Mesendoderm (in vitro differentiated cells): Measurements from ENCODE around the gene FOXC2.

Source experiments
- DNase-seq: peaks from one replicate; pipeline ENCODE4 v3.0.0; 2013
- H2AK5ac ChIP-seq: 2 replicates; pipeline ENCODE4 v1.6.1; 2013; ENCODE audit warnings: low read length, inconsistent platforms
- H2BK120ac ChIP-seq: 2 replicates; pipeline ENCODE4 v1.6.1; 2013; ENCODE audit warnings: low read depth, mild to moderate bottlenecking, low read length, moderate library complexity, mixed read lengths
- H2BK15ac ChIP-seq: replicated peaks from 2 replicates; pipeline ENCODE4 v1.6.1; 2013; ENCODE audit warnings: low read depth, mild to moderate bottlenecking, moderate library complexity
- H2BK5ac ChIP-seq: 2 replicates; pipeline ENCODE4 v1.6.1; 2013; ENCODE audit warnings: low read length, inconsistent platforms
- H3K18ac ChIP-seq: 2 replicates; pipeline ENCODE4 v1.6.1; 2013; ENCODE audit warnings: mild to moderate bottlenecking, low read length, mixed read lengths
- H3K23ac ChIP-seq: one replicate; pipeline ENCODE4 v1.6.1; 2013; ENCODE audit warnings: low read length
- H3K27ac ChIP-seq: 2 replicates; pipeline ENCODE4 v1.5.1; 2013; ENCODE audit warnings: low read depth, mild to moderate bottlenecking, inconsistent platforms, low read length, moderate library complexity
- H3K27me3 ChIP-seq: 2 replicates; pipeline ENCODE4 v1.6.1; 2013; ENCODE audit warnings: low read length, control low read depth, mild to moderate bottlenecking, inconsistent platforms; ENCODE audit not compliant: insufficient read depth, poor library complexity
- H3K36me3 ChIP-seq: 2 replicates; pipeline ENCODE4 v1.6.1; 2013; ENCODE audit warnings: low read length, inconsistent platforms; ENCODE audit not compliant: control insufficient read depth, insufficient read depth
- H3K4ac ChIP-seq: one replicate; pipeline ENCODE4 v1.6.1; 2013; ENCODE audit warnings: low read depth, mild to moderate bottlenecking, low read length, moderate library complexity
- H3K4me1 ChIP-seq: 2 replicates; pipeline ENCODE4 v1.6.1; 2013; ENCODE audit warnings: low read depth, low read length, inconsistent platforms; ENCODE audit not compliant: control insufficient read depth
- H3K4me2 ChIP-seq: 2 replicates; pipeline ENCODE4 v1.6.1; 2013; ENCODE audit warnings: low read length
- H3K4me3 ChIP-seq: 2 replicates; pipeline ENCODE4 v1.5.1; 2013; ENCODE audit warnings: mild to moderate bottlenecking, low read length
- H3K56ac ChIP-seq: one replicate; pipeline ENCODE4 v1.6.1; 2013; ENCODE audit warnings: low read length
- H3K79me1 ChIP-seq: 2 replicates; pipeline ENCODE4 v1.6.1; 2013; ENCODE audit warnings: low read length, inconsistent platforms
- H3K79me2 ChIP-seq: 2 replicates; pipeline ENCODE4 v1.6.1; 2013; ENCODE audit warnings: mild to moderate bottlenecking, low read length; ENCODE audit not compliant: control insufficient read depth, insufficient read depth
- H3K9ac ChIP-seq: 2 replicates; pipeline ENCODE4 v1.6.1; 2013; ENCODE audit warnings: low read length, inconsistent platforms
- H4K5ac ChIP-seq: one replicate; pipeline ENCODE4 v1.6.1; 2013; ENCODE audit warnings: low read length
- H4K8ac ChIP-seq: one replicate; pipeline ENCODE4 v1.6.1; 2013; ENCODE audit warnings: low read depth, mild to moderate bottlenecking, control low read depth, low read length, moderate library complexity
- WGBS: extraction: QIAGEN DNeasy Blood & Tissue Kit; methylation state at CpG from one replicate; pipeline ENCODE4 v1.1.7; 2013; ENCODE audit warnings: low lambda C conversion rate, missing lambda C conversion rate; ENCODE audit not compliant: insufficient coverage; ENCODE audit errors: extremely low coverage; 5-methylcytosine and 5-hydroxymethylcytosine counted together

FOXC2 gene

DNA sequence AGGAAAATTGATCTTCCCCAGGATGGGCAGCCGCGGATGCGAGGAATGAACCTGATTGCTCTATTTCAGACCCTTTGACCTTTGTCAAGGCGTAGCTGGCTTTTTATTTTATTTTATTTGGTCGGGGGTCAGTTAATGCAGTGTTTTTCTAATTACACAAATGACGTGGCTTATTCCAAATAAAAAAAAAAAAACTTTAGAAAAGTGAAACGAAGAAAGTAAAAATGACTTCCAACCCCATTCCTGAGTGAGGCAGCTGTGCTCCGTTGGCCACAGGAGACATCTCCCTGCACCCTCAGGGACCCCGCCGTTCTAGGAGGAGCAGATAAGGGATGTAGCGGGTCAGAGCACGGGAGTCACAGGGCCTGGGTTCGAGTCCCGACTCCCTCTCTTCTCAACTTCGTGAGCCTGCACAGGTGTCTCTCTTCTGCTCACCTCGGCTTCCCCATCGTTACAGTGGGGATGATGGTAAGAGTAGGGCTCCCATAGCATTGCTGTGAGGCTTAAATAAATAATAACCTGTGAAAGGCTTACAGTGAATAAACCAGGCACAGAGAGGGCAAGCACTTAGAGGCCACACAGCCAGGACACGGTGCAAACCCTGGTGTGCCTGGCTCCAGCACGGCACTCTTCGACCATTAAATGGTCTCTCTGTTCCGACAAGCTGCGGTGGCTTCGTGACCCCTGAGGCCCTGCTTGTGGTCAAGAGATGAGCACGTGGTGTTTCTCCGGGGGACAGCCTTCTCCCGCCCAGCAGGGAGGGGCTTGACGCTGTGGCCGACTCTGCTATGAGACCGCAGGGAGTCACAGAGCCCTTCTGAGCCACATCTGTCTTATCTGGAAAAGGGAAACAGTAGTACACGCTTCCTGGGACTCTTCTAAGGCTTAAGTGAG lies 46.1 kb upstream of the FOXC2 start:
- no peak overlapping the region for H4K5ac ChIP-seq
- no CpG with 5 or more reads among the region's 30 CpGs for WGBS
- no peak overlapping the region for H3K4me3 ChIP-seq
- H3K18ac ChIP-seq, result no peak overlapping the region
- H3K79me1 ChIP-seq, result no peaks in the 10 kb centered on the region
- no peaks in the 10 kb centered on the region for H3K36me3 ChIP-seq
- no peak overlapping the region for H3K56ac ChIP-seq
- H3K4me1 ChIP-seq, result no peaks in the 10 kb centered on the region
- H3K27ac ChIP-seq, result no peak overlapping the region
- H2BK5ac ChIP-seq, result no peak overlapping the region
- H3K79me2 ChIP-seq, result no peaks in the 10 kb centered on the region
- H2AK5ac ChIP-seq, result no peak overlapping the region
- H3K4ac ChIP-seq, result no peak overlapping the region
- H3K23ac ChIP-seq, result no peak overlapping the region
- H4K8ac ChIP-seq, result no peak overlapping the region
- no peak for DNase-seq
- H3K9ac ChIP-seq, result no peak overlapping the region
- no peak overlapping the region for H3K4me2 ChIP-seq
- no peak overlapping the region for H2BK15ac ChIP-seq
- H3K27me3 ChIP-seq, result peaks cover 12% of the 10 kb centered on the region
- H2BK120ac ChIP-seq, result no peak overlapping the region

DNA sequence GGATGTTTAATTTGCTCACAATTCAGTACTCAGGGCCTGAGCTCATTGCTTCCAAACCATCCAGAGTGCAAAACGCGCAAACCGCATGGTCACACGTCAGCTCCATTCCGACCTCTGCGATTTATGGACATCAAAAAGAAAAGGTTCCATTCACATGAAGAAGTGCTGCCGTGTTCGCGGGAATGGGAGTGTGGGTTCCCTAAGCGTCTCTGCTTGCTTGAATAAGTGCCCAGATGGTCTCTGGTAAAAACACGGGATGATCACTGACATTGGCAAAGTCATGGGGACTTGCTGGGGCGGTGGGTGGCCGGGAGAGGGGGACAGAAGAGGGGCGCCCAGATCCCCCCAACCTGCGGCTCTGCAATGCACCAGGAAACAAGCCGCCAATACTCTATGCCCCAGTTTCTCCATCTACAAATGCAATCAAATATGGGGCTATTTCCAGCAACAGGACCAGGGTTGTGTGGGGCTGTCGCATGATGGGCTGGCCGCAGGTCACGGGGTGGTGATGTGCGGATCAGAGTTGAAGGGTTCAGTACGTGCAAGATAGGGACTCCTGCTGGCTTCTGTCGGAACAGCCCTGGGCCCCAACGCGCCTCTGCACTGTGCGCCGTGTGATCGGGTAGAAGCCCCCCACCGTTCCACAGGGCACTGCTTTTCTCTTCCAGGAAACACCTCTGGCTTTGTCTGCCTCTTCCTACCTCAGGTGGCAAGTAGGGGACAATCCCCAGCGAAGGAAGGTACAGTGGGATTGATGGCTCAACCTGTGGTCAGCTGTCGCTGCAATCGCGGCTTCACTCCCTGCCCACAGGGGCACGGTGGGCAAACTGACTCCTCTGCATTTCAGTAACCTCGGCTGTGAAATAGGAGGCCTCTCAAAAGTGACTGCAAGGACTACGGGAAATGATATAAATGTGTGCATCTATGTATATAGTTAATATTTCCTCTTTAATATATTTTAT lies 45.1 kb upstream of the FOXC2 start:
- H3K18ac ChIP-seq, result no peak overlapping the region
- H2BK15ac ChIP-seq, result no peak overlapping the region
- H3K36me3 ChIP-seq, result no peaks in the 10 kb centered on the region
- H4K8ac ChIP-seq, result no peak overlapping the region
- H3K56ac ChIP-seq, result no peak overlapping the region
- H3K79me1 ChIP-seq, result no peaks in the 10 kb centered on the region
- no peak overlapping the region for H3K4me3 ChIP-seq
- peaks cover 6% of the 10 kb centered on the region for H3K27me3 ChIP-seq
- H4K5ac ChIP-seq, result no peak overlapping the region
- no peak overlapping the region for H2BK120ac ChIP-seq
- no CpG with 5 or more reads among the region's 35 CpGs for WGBS
- H3K27ac ChIP-seq, result no peak overlapping the region
- H3K4me1 ChIP-seq, result no peaks in the 10 kb centered on the region
- H3K9ac ChIP-seq, result no peak overlapping the region
- no peak for DNase-seq
- H3K4ac ChIP-seq, result no peak overlapping the region
- H3K79me2 ChIP-seq, result no peaks in the 10 kb centered on the region
- H2AK5ac ChIP-seq, result no peak overlapping the region
- H2BK5ac ChIP-seq, result no peak overlapping the region
- no peak overlapping the region for H3K23ac ChIP-seq
- no peak overlapping the region for H3K4me2 ChIP-seq

DNA sequence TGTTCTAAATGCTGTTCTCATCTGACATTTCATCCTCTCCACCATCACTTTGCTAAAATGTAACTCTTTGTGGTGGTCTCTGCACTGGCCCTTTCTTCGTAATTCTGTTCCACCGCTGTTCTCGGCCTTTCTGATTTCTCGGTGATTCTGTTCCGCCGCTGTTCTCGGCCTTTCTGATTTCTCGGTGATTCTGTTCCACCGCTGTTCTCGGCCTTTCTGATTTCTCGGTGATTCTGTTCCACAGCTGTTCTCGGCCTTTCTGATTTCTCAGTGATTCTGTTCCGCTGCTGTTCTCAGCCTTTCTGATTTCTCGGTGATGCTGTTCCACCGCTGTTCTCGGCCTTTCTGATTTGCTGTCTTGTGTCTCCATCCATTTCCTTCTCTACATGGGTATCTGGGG lies 44.0 kb upstream of the FOXC2 start:
- WGBS, result no CpG with 5 or more reads among the region's 16 CpGs
- no peak overlapping the region for H4K5ac ChIP-seq
- H3K79me2 ChIP-seq, result no peaks in the 10 kb centered on the region
- no peaks in the 10 kb centered on the region for H3K27me3 ChIP-seq
- no peaks in the 10 kb centered on the region for H3K36me3 ChIP-seq
- H3K18ac ChIP-seq, result no peak overlapping the region
- H3K79me1 ChIP-seq, result no peaks in the 10 kb centered on the region
- no peak overlapping the region for H2BK5ac ChIP-seq
- H2AK5ac ChIP-seq, result no peak overlapping the region
- H4K8ac ChIP-seq, result no peak overlapping the region
- H3K4me3 ChIP-seq, result no peak overlapping the region
- H3K4me2 ChIP-seq, result no peak overlapping the region
- H3K27ac ChIP-seq, result no peak overlapping the region
- no peak for DNase-seq
- H3K4ac ChIP-seq, result no peak overlapping the region
- no peak overlapping the region for H2BK15ac ChIP-seq
- H3K9ac ChIP-seq, result no peak overlapping the region
- H2BK120ac ChIP-seq, result no peak overlapping the region
- no peaks in the 10 kb centered on the region for H3K4me1 ChIP-seq
- H3K56ac ChIP-seq, result no peak overlapping the region
- no peak overlapping the region for H3K23ac ChIP-seq

DNA sequence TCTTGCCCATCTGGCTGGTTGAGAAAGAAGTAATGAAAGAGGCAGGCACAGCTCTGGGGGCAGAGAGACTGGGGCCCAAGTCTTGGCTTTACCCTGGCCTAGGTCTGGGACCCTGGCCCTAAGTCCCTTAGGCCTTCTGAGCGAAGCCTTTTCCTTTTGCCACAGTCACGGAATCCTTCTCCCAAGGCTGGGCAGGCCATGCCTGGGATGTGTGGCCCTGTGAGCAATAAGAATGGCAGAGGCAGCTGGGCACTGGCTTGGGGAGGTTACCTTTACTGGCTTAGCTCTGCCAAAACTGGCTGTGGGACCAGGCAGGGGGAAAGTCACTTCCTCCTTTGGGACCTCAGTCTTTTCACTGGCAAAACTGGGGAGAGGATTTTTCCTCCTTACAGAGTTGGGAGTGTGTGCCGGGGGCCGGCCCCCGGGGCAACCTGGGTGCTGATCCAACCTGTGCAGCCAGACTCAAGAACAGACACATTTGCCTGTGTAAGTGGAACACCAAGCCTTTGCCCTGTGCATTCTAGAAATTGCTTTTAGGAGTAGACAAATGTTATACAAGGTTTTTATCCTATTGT lies 43.4 kb upstream of the FOXC2 start:
- Histone ChIP-seq H3K4me3 (no peak overlapping the region), H4K5ac (no peak overlapping the region), H4K8ac (no peak overlapping the region), H3K18ac (no peak overlapping the region), H3K36me3 (no peaks in the 10 kb centered on the region), H3K27me3 (no peaks in the 10 kb centered on the region), H2BK5ac (no peak overlapping the region), H3K27ac (no peak overlapping the region), H3K23ac (no peak overlapping the region), H2BK15ac (no peak overlapping the region), H3K4me2 (no peak overlapping the region), H3K56ac (no peak overlapping the region), H2AK5ac (no peak overlapping the region), H2BK120ac (no peak overlapping the region), H3K79me1 (no peaks in the 10 kb centered on the region), H3K9ac (no peak overlapping the region), H3K4me1 (no peaks in the 10 kb centered on the region), H3K79me2 (no peaks in the 10 kb centered on the region), H3K4ac (no peak overlapping the region)
- no CpG with 5 or more reads among the region's 5 CpGs for WGBS
- no peak for DNase-seq

DNA sequence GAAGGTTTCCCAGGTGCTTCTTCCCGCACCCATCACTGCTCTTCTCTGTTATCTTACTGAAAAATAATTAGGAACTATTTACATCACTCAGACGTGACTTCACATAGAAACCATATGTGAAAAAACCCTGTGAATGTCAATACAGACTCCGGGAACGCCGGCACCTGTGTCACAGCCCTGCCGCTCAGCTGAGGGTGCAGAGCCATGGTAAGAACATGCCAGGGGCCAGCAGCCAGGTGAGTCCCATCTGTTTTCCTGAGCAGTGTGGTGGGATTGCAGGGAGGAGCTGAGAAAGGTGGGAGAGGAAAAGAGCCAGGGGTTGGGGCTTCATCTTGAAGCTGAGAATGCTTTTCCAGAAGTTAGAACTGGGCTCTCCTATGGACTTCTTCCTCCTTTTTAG lies 42.6 kb upstream of the FOXC2 start:
- Histone ChIP-seq H3K36me3 (no peaks in the 10 kb centered on the region), H3K79me1 (no peaks in the 10 kb centered on the region), H3K4me2 (no peak overlapping the region), H3K9ac (no peak overlapping the region), H2AK5ac (no peak overlapping the region), H3K4me1 (no peaks in the 10 kb centered on the region), H3K4me3 (no peak overlapping the region), H4K8ac (no peak overlapping the region), H3K27ac (no peak overlapping the region), H3K27me3 (no peaks in the 10 kb centered on the region), H3K79me2 (no peaks in the 10 kb centered on the region), H2BK5ac (no peak overlapping the region), H3K23ac (no peak overlapping the region), H3K4ac (no peak overlapping the region), H3K18ac (no peak overlapping the region), H2BK120ac (no peak overlapping the region), H2BK15ac (no peak overlapping the region), H3K56ac (no peak overlapping the region), H4K5ac (no peak overlapping the region)
- DNase-seq, result no peak
- no CpG with 5 or more reads among the region's 6 CpGs for WGBS
